Left hindlimb (tissue), 1 donor: Measurements from ENCODE around the gene AP3S2.
"Not testable (repeated sequence)": the region's sequence is repeated elsewhere in the genome, so short reads cannot be mapped to it uniquely, and the experiment has no call there.

Source experiments
- DNase-seq: peaks from one replicate; pipeline ENCODE4 v3.0.0-alpha.2; 2018

AP3S2 gene

DNA sequence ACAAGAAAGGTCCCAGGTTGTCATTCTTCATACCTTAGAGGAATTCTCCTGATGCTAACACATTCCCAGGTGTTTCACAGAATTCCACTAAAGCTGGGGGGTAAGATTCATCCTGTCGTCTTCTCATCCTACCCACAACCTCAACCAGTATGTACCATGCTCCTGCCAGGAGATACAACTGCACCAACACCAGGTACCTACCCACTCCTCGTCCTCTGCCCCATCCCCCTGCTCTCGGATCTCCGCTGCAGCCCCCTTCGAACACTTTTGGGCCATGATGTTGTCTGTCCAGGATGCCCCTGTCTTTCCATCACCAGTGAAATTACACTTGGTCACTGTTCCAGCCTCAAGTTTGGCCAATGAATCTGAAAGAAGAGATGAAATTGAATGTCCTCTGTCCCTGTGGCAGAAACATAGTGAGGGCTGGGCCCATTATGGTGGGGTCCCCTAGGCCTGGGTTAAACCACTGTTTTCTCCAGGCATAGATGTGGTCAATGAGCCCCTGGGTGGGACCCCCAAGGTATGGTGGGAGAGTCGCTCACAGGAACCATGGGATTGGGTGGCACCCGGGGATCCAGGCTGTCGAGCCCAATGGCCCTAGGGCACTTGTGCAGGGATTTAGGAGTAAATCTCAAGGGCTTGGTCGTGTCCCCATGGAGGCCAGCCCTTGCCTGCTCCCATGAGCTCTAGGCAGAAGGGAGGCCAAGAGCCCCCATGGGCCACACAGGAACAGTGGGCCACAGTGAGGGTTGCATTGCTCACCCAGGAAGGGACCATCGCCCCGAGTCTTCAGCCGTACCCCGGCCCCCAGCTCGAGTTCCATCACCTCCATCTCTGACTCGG lies 9.4 kb upstream of the AP3S2 start:
- DNase-seq = no peak

GRCh38 chr15:89900849-89901248 lies 7.1 kb upstream of the AP3S2 start:
- no peak for DNase-seq

- no peak for DNase-seq
Measured at GRCh38 chr15:89899951-89900567, 6.3 kb upstream of the AP3S2 start.

DNA sequence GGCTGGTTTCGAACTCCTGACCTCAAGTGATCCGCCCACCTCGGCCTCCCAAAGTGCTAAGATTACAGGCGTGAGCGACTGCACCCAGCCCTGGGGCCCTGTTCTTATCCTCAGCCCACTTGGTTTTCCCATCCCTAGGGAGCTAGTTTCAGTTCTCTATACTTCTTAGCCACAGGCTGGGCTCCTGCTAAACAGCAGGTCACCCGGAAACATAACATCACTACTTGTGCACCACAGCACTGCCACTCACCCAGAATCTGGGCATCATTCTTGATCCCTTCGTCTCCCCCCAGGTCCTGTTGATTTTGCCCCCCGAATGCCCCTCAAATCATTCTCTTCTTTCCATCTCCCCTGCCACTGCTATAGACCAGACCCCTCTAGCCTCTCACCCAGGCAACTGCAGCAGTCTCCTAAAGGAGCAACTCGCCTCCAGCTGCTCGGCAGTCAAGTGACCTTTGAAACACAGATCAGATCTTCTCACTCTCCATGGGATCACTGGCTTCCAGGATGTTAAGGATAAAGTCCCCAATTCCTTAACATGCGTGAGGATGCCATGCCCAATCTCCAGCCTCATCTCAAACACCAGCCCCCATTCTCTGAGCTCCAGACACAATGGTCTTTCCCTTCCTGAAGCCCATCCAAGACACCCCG lies 5.6 kb upstream of the AP3S2 start:
- no peak for DNase-seq

GRCh38 chr15:89898614-89899294 lies 5.0 kb upstream of the AP3S2 start:
- DNase-seq = no peak

DNA sequence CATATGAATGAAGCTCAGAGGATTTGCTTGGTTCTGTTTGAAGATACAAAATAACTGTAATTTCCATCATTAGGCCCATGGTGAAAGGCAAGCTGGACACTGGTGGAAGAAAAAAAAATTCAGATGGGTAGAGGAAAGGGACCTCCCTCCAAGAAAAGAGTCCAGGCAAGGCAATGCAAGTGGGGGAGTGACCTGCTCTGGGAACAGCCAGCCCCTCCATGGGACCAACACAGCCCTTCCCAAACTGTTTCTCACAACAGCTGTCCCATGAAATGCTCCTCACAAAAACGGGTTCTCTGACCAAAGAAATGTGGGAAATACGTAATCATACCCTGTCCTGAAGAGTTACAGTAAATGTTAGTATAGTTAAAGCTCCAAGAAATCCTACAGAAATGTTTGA lies 4.4 kb upstream of the AP3S2 start:
- no peak for DNase-seq

- no peak for DNase-seq
Measured at GRCh38 chr15:89893027-89893426, 767 bp downstream of the AP3S2 start.

DNA sequence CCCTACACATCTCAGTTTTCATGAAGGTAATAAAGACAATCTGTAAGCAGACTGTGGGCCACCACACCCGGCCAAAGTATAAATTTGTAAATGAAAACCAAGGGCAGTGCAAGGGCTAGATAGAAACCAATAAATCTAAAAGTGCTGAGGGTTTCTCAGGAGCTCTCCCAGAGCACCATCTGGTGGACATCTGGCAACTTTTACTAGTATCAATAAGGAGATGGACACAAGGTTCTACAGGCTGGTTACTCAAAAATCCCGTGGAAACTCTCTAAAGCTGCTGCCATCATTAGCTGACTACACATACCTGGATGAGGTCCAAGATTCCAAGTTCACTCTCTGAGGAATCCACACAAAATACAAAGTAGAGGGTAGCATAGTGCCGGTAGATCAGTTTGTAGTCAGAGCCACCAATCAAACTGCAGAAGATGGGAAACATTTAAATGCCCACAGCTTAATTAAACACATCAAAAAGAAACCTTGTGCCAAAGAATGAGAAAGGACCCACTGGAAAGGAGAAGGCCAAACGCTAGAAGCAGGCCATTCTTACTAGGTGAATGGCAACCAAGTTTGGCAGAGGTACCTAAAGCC lies 5.5 kb downstream of the AP3S2 start:
- DNase-seq = no peak

DNA sequence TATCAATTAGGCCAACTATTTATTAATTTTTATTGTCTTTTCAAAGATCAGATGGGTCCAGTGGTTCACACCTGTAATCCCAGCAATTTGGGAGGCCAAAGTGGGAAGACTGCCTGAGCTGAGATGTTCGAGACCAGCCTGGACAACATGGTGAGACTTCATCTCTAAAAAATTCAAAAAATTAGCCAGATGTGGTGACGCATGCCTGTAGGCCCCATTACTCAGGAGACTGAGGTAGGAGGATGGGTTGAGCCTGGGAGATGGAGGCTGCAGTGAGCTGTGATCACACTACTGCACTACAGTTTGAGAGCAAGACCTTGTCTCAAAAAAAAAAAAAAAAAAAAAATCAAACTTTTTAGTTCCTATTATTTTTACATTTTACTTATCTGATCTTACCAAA lies 8.2 kb downstream of the AP3S2 start:
- no peak for DNase-seq

- DNase-seq = not testable (repeated sequence)
Measured at GRCh38 chr15:89885179-89885578, 8.6 kb downstream of the AP3S2 start.

DNA sequence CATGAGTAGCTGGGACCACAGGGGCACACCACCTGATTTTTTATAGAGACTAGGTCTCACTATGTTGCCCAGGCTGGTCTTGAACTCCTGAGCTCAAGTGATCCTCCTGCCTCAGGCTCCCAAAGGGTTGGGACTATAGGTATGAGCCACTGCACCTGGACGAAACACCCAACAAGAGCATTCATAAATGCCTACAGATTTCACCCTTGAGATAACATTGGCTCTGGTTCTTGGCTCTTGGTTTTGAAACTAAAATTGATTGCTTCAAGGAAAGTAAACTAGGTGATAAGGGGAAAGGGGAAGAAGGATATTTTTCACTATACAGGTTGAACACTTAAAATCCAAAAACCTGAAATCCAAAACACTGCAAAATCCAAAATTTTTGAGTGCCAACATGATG lies 10.3 kb downstream of the AP3S2 start:
- no peak for DNase-seq

GRCh38 chr15:89880727-89881126 lies 13.1 kb downstream of the AP3S2 start:
- no peak for DNase-seq

DNA sequence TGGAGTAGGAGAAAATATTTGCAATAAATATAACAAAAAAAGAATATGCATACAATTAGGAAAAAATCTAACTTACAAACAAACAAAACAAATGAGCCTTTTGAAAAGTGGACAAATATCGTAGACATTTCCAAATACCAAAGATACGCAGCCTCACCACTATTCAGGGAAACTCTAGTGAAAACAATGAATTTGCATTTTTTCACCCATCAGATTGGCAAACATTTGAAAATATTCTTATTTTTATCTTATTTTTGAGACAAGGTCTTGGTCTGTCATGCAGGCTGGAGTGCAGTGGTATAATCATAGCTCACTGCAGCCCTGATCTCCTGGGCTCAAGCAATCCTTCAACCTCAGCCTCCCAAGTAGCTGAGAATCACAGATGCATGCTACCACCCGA lies 15.5 kb downstream of the AP3S2 start:
- DNase-seq = no peak

DNA sequence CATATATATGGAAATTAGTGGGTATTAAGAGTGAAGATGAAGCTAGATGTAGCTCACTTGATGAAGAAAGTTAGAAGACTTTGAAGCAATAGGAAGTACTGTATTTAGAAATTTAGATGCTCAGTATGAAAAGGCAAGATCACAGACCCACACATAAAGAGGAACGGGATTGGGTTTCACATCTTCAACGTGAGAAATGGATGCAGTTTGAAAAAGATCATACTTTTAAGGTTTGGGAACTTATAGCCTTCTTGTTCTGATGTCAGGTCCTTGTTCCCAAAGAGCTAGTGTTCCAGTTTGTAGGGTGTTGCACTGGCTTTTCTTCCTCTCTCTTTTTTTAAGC lies 16.7 kb downstream of the AP3S2 start:
- no peak for DNase-seq

GRCh38 chr15:89876396-89877082 lies 17.3 kb downstream of the AP3S2 start:
- no peak for DNase-seq

- no peak for DNase-seq
Measured at GRCh38 chr15:89875741-89876140, 18.1 kb downstream of the AP3S2 start.

DNA sequence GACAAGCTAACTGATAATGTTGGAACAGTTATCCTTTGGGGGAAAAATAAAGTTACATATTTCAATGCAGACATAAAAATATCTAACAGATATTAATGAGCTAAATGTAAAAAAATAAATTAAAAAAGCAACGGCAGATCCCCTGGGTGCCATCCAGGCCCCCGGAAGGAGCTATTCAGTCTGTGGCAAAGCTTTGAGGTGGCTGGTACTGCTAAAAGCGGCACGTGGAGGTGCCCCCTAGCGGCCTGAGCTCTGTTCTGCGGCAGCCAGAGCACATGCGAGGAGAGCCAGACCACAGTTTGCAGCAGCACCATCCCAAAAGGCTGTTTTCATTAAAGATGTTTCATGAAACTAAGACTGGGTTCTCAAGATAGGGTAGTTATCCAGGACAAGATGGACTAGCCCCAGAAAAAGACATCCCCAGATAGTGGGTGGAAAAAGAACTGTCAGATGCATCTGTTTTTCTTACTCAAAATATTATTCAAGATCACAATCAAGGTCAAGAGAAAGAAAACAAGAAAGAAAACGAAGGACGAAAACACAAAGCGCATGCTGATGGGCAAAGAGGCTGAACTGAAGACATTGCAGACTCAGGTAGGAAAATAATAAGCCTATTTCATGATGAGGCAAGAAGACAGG lies 18.7 kb downstream of the AP3S2 start:
- DNase-seq = peak; percentile 80

- no peak for DNase-seq
Measured at GRCh38 chr15:89870688-89871288, 23.0 kb downstream of the AP3S2 start.

DNA sequence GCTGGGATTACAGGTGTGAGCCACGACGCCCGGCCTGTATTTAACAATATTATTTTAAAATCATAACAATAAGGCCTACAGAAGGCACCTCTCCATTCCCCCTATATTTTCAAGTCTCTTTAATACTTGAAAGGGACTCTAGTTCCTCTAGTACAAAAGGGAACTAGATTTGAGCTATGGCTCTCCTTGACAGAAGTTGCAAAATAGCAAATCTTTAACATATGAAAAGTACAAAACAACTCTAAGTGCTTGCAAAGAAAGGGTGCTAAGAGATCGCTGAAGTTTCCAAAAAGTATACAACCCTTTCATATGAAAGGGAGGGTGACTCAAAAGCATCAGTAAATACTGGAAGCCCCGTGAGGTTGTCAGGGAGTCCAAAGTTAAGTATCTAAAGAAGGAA lies 23.8 kb downstream of the AP3S2 start:
- DNase-seq = no peak

GRCh38 chr15:89869490-89869889 lies 24.3 kb downstream of the AP3S2 start:
- DNase-seq = not testable (repeated sequence)

- DNase-seq = no peak
Measured at GRCh38 chr15:89864958-89865739, 28.6 kb downstream of the AP3S2 start.
